Fibroblast of mammary gland (primary cell): ENCODE results near the gene COL23A1.

ENCODE experiments used
- DNase-seq: peaks from one replicate; pipeline ENCODE4 v3.0.0-alpha.2; 2010; ENCODE audit warnings: low read depth
- H3K4me3 ChIP-seq: 2 replicates; pipeline ENCODE4 v1.5.1; 2011; ENCODE audit warnings: low read depth, mild to moderate bottlenecking, low read length, moderate library complexity; ENCODE audit not compliant: control insufficient read depth
- TF ChIP-seq, protein P1 (sequence below): conservative IDR thresholded peaks from 2 replicates; pipeline ENCODE4 v1.5.1; 2011; ENCODE audit warnings: low read depth, low read length, inconsistent platforms; ENCODE audit not compliant: control insufficient read depth, insufficient read depth

COL23A1 gene

GRCh38 chr5:178283520-178283919 is 306.7 kb downstream of the COL23A1 start:
- no peak for DNase-seq
- TF ChIP-seq, protein P1, sequence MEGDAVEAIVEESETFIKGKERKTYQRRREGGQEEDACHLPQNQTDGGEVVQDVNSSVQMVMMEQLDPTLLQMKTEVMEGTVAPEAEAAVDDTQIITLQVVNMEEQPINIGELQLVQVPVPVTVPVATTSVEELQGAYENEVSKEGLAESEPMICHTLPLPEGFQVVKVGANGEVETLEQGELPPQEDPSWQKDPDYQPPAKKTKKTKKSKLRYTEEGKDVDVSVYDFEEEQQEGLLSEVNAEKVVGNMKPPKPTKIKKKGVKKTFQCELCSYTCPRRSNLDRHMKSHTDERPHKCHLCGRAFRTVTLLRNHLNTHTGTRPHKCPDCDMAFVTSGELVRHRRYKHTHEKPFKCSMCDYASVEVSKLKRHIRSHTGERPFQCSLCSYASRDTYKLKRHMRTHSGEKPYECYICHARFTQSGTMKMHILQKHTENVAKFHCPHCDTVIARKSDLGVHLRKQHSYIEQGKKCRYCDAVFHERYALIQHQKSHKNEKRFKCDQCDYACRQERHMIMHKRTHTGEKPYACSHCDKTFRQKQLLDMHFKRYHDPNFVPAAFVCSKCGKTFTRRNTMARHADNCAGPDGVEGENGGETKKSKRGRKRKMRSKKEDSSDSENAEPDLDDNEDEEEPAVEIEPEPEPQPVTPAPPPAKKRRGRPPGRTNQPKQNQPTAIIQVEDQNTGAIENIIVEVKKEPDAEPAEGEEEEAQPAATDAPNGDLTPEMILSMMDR, result no peak
- no peak overlapping the region for H3K4me3 ChIP-seq

DNA sequence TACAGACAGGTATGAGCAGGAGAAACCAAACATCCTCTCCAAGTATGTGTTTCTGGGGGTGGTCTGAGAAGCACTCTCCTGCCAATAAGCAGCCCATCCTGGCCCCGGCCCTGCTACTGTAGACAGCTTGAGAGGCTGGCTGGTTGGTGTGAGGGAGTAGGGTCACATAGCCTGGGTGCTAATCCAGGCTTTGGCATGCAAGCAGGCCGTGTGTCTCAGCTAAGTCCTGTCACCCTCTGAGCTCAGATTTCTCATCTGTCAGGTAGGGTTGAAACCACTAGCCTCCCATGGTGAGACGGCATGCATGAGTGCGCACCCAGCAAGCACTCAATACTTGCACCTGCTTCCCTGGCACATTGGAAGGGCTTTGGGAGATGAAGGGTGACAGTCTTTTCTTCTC is 307.8 kb downstream of the COL23A1 start:
- no peak for DNase-seq
- H3K4me3 ChIP-seq, result no peak overlapping the region
- TF ChIP-seq, protein P1, result no peak

GRCh38 chr5:178281331-178281730 is 308.9 kb downstream of the COL23A1 start:
- TF ChIP-seq, protein P1, result no peak
- no peak for DNase-seq
- no peak overlapping the region for H3K4me3 ChIP-seq

GRCh38 chr5:178280631-178281030 is 309.6 kb downstream of the COL23A1 start:
- no peak overlapping the region for H3K4me3 ChIP-seq
- no peak for DNase-seq
- TF ChIP-seq, protein P1, result no peak

DNA sequence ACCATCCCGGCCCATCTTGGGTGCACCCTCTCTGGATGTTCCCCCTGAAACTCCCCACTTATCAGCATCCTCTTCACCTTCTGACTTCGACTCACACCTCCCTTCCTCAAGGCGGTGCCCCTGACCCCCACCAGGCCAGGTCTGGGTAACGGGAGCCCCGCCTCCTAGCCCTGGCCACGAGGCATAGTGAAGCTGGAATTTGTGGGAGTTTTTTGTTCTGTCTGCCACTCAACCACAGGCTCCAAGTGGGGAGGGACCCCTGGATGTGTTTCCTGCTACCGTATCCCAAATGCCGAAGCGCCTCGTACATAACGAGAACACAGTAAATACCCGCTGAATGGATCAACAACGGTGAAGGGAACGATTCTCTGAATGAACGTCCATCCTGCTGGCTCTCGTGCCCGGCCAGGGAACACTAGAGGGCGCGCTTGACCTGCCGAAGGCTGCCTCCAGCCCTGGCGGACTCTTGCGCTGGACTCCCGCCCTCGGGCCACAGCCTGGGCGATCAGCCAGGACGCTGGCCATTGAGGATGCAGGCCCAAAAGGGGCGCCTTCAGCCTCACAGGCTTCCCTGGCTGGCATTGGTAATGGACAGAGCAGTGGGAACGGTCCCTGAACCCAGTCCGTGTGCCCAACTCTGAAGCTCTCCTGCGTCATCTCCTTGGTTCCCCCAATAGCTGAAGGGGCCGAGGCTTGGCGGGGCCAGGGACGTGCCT is 310.3 kb downstream of the COL23A1 start:
- DNase-seq, result peak; percentile 70
- TF ChIP-seq, protein P1, result peak; percentile 84
- no peak overlapping the region for H3K4me3 ChIP-seq

DNA sequence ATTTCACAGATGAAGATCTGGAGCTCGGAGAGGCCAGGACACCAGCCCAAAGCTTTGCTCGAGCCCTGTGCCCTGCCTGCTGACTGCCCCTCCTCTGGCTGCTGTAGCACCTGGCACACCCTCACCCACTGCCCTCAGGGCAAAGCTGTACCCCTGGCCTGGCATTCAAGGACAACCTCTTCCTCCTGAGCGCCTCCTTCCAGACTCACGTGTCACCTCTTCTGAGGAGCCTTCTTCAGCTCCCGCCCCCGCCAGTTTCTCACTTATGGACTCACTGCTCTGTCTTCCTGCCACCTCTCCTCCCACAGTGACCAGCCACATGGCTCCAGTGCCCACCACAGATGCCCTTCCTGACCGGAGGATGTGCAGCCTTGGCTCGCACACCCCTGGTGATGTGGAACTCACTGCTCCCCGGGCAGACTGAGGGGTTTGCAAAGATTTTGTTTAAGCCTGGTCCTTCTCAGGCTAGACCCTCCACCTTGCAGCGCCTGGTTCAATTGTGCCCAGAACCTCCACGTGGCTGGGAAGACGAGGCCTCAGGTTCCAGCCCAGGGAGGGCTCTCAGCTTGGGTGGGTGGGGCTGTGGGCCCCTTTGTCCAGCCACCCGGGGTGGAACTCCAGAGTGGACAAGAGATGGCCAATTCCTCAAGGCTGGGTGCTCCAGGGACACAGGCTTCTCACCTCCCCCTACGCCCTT is 311.0 kb downstream of the COL23A1 start:
- no peak overlapping the region for H3K4me3 ChIP-seq
- no peak for DNase-seq
- TF ChIP-seq, protein P1, result no peak
